Right lobe of liver (tissue), 6 donors: ENCODE measurements around the gene CDH13. TPM values are rescaled to one million over a fixed set of nuclear protein-coding genes. Genes with fewer than 3 reads are reported as not detected.

Experiments
- ATAC-seq, 4 donors: fragments of 200-7000 bp; cut with Tn5 transposase; one replicate each; pipeline ENCODE4 v1.9.1; 2020; ENCODE audit warnings: mild to moderate bottlenecking in 4 of 4, moderate library complexity in 4 of 4
- DNase-seq, 3 donors: peaks; one replicate each; pipeline ENCODE4 v3.0.0-alpha.2; 2020
- H3K27ac ChIP-seq, 3 donors: fragments of 200-600 bp; one replicate each; pipeline ENCODE4 v1.8.0; 2022
- H3K27me3 ChIP-seq, 2 donors: fragments of 200-600 bp; one replicate each; pipeline ENCODE4 v1.8.0; 2022
- H3K36me3 ChIP-seq, 4 donors: fragments of 200-600 bp; sonication (generic) in 1 of 4; one replicate each; pipeline versions ENCODE4 v1.5.1 to v1.8.0; 2017 to 2022; ENCODE audit warnings: control low read depth in 1 of 4
- H3K4me1 ChIP-seq, 4 donors: fragments of 200-600 bp; sonication (generic) in 1 of 4; one replicate each; pipeline versions ENCODE4 v1.5.1 to v1.8.0; 2017 to 2022; ENCODE audit warnings: control low read depth in 1 of 4
- H3K4me3 ChIP-seq, 3 donors: fragments of 200-600 bp; one replicate each; pipeline ENCODE4 v1.8.0; 2022
- H3K9me3 ChIP-seq, 4 donors: fragments of 200-600 bp; sonication (generic) in 1 of 4; one replicate each; pipeline versions ENCODE4 v1.5.1 to v1.8.0; 2017 to 2022; ENCODE audit warnings: control low read depth in 1 of 4
- POLR2A ChIP-seq: fragments of 450-650 bp; IDR thresholded peaks from one replicate; pipeline ENCODE4 v1.6.1; 2017; ENCODE audit warnings: antibody characterized with exemption, mild to moderate bottlenecking
- WGBS: methylation state at CpG from one replicate; pipeline ENCODE4 v1.1.6; 2018; ENCODE audit warnings: low coverage, low lambda C conversion rate; ENCODE audit not compliant: insufficient coverage; ENCODE audit errors: missing lambda C conversion rate; 5-methylcytosine and 5-hydroxymethylcytosine counted together
- intact Hi-C, 2 donors: fragments of 100-400 bp; cut with DNase I; formaldehyde crosslinking; loops; one replicate each; pipeline versions ENCODE4 v1.11.2 to v1.14.1; 2022
- total RNA-seq, 6 experiments: library from RNA; depleted of rRNA in 2 of 6; stranded (reverse); fragments of >200 nt in 2 of 6; fragmentation: NEBNext Ultra II Directional in 3 of 6; extraction: Animal tissue kit (Norgen Biotek cat#: 25700) in 3 of 6; gene quantifications; one replicate each; pipeline versions ENCODE4 v1.1.0 to v1.2.4, GENCODE V29; 2016 to 2023
- TF ChIP-seq, protein P1 (sequence below), 4 donors: fragments of 200-600 bp in 3 of 4; fragments of 450-650 bp in 1 of 4; IDR thresholded peaks; one replicate each; pipeline versions ENCODE4 v1.5.1 to v1.8.0; 2016 to 2022; ENCODE audit warnings: antibody characterized with exemption in 4 of 4, mild to moderate bottlenecking in 2 of 4
- donor health status: DM: no; HTN: yes; CAD: no.
- donor health status: DM: no; HTN: no; CAD: no.
- donor health status: DM: no; HTN: no; CAD: no.
- donor health status: DM: no; HTN: yes; CAD: no.
- donor health status: DM: no; HTN: yes; CAD: no.

CDH13 gene
- total RNA-seq, 6 experiments from 2014 or later: 0.13 to 4.6 (median 0.49) TPM

DNA sequence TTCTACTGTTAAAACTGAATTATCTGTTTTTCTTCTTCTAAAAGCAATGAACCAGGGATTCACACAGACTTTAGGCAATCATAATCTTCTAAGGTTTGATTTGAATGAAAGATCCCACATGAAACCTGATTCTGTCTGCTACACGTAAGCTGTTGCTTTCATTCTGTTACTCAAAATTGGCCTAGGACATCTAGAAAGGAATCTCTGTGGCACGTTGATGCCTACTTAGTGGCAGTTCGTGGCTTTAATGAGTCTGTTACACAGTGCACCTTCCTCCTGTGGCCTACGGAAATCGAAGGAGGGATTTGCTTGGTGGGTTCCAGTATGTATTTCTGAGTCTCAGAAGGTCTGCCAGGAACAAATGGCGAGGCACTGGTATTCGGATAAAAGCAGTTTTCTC is 691.6 kb downstream of the CDH13 start:
- Histone ChIP-seq H3K27ac (no peak overlapping the region), H3K4me3 (no peak overlapping the region), H3K36me3 (no peaks in the 10 kb centered on the region), H3K4me1 (no peaks in the 10 kb centered on the region), H3K27me3 (no peaks in the 10 kb centered on the region), H3K9me3 (no peaks in the 10 kb centered on the region)
- WGBS: 56% methylated on average over 7 of the region's 7 CpGs
- ATAC-seq (no peak), DNase-seq (no peak)
- TF ChIP-seq, protein P1, sequence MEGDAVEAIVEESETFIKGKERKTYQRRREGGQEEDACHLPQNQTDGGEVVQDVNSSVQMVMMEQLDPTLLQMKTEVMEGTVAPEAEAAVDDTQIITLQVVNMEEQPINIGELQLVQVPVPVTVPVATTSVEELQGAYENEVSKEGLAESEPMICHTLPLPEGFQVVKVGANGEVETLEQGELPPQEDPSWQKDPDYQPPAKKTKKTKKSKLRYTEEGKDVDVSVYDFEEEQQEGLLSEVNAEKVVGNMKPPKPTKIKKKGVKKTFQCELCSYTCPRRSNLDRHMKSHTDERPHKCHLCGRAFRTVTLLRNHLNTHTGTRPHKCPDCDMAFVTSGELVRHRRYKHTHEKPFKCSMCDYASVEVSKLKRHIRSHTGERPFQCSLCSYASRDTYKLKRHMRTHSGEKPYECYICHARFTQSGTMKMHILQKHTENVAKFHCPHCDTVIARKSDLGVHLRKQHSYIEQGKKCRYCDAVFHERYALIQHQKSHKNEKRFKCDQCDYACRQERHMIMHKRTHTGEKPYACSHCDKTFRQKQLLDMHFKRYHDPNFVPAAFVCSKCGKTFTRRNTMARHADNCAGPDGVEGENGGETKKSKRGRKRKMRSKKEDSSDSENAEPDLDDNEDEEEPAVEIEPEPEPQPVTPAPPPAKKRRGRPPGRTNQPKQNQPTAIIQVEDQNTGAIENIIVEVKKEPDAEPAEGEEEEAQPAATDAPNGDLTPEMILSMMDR (IDR thresholded peaks at IDR 0.05): no peak
- TF ChIP-seq POLR2A: no peak
- intact Hi-C loops: no loop called here

- Histone ChIP-seq H3K9me3 (no peaks in the 10 kb centered on the region), H3K4me3 (no peak overlapping the region), H3K36me3 (no peaks in the 10 kb centered on the region), H3K27ac (no peak overlapping the region), H3K27me3 (no peaks in the 10 kb centered on the region), H3K4me1 (no peaks in the 10 kb centered on the region)
- DNase-seq (no peak), ATAC-seq (no peak)
- no peak for TF ChIP-seq POLR2A
- TF ChIP-seq, protein P1 (IDR thresholded peaks at IDR 0.05): no peak
- intact Hi-C loops: no loop called here
- 35% methylated on average over 3 of the region's 3 CpGs for WGBS
Observed at GRCh38 chr16:83328936-83329335, 702.2 kb downstream of the CDH13 start.

DNA sequence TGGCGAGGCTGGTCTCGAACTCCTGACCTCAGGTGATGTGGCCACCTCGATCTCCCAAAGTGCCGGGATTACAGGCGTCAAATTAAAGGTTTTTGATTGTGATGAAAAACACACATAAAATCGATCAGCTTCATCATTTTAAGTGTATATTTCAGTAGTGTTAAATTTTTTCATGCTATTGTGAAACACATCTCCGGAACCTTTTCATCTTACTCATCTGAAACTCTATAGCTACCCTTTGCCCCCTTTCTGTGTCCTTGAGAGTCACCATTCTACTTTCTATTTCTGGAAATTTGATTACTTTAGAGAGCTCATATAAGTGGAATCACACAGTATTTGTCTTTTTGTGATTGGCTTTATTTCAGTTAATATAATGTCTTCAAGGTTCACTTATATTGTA is 702.7 kb downstream of the CDH13 start:
- no peak for ATAC-seq
- TF ChIP-seq POLR2A: no peak
- TF ChIP-seq, protein P1 (IDR thresholded peaks at IDR 0.05): no peak
- H3K4me1 ChIP-seq: no peaks in the 10 kb centered on the region
- no peak overlapping the region for H3K27ac ChIP-seq
- DNase-seq: no peak
- WGBS: 63% methylated on average over 6 of the region's 7 CpGs
- H3K27me3 ChIP-seq: no peaks in the 10 kb centered on the region
- no peak overlapping the region for H3K4me3 ChIP-seq
- H3K9me3 ChIP-seq: no peaks in the 10 kb centered on the region
- intact Hi-C loops: no loop called here
- no peaks in the 10 kb centered on the region for H3K36me3 ChIP-seq

DNA sequence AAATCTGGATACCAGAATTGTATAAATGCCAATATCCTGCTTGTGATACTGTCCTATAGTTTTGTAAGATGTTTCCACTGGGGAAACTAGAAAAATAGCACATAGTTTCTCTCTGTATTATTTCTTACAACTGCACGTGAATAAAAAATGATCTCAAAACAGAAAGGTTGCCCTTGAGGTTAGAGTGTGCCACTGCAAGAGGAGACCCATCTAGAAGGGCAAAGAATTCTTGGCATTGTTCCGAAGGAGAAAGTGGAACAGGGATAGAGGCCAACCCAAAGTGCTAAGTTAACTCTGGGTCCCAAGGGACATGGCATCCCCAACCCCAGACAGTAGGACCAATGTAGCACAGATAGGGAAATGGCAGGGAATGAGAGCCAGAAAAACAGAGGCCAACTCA is 703.5 kb downstream of the CDH13 start:
- ATAC-seq: no peak
- 40% methylated on average over 2 of the region's 2 CpGs for WGBS
- Histone ChIP-seq H3K4me1 (no peaks in the 10 kb centered on the region), H3K9me3 (no peaks in the 10 kb centered on the region), H3K27ac (no peak overlapping the region), H3K36me3 (no peaks in the 10 kb centered on the region), H3K27me3 (no peaks in the 10 kb centered on the region), H3K4me3 (no peak overlapping the region)
- TF ChIP-seq, protein P1 (IDR thresholded peaks at IDR 0.05): no peak
- TF ChIP-seq POLR2A: no peak
- intact Hi-C loops: no loop called here
- DNase-seq: no peak

DNA sequence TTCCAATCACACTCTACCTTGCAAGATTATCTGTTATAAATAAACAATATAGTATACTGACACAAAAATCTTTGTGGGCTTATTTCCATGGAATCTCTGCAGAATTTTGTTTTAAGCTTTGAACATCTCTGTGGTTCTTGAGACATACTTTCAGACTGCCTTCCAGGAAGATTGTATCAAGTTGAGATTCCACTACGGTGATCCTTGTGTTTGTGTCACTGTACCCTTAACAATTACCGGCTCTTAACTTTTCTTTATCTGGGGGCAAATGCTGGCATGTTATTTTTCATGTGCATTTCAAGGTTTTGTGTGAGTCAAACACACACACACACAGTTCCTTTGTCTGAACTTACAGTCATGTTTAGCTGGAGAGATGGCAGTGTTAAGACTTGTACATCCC is 708.3 kb downstream of the CDH13 start:
- no peaks in the 10 kb centered on the region for H3K4me1 ChIP-seq
- H3K27me3 ChIP-seq: no peaks in the 10 kb centered on the region
- TF ChIP-seq, protein P1 (IDR thresholded peaks at IDR 0.05): no peak
- TF ChIP-seq POLR2A: no peak
- no peak overlapping the region for H3K4me3 ChIP-seq
- H3K27ac ChIP-seq: no peak overlapping the region
- no peaks in the 10 kb centered on the region for H3K9me3 ChIP-seq
- no peaks in the 10 kb centered on the region for H3K36me3 ChIP-seq
- intact Hi-C loops: no loop called here
- 44% methylated on average over 2 of the region's 2 CpGs for WGBS
- ATAC-seq (no peak), DNase-seq (no peak)
